Stomach (tissue), 9 donors: ENCODE data around the gene EMC6. TPM values are rescaled to one million over a fixed set of nuclear protein-coding genes. Genes with fewer than 3 reads are reported as not detected.

Experiments
- DNase-seq, 2 donors: peaks; one replicate each; pipeline versions ENCODE4 v3.0.0 to v3.0.0-alpha.2; 2013 to 2019
- H3K27ac ChIP-seq, 5 donors: fragments of 200-600 bp in 4 of 5; sonication (generic) in 4 of 5; one replicate each; pipeline ENCODE4 v1.5.1; 2013 to 2019; ENCODE audit warnings: mild to moderate bottlenecking in 1 of 5, moderate library complexity in 1 of 5
- H3K27me3 ChIP-seq, 3 donors: fragments of 200-600 bp; sonication (generic); one replicate each; pipeline ENCODE4 v1.5.1; 2017 to 2019; ENCODE audit warnings: mixed run types in 1 of 3
- H3K36me3 ChIP-seq, 4 donors: fragments of 200-600 bp; sonication (generic); 1 replicate in 3 of 4; 2 replicates in 1 of 4; pipeline ENCODE4 v1.5.1; 2016 to 2019
- H3K4me1 ChIP-seq, 4 donors: fragments of 200-600 bp; sonication (generic); one replicate each; pipeline ENCODE4 v1.5.1; 2016 to 2019
- H3K4me3 ChIP-seq, 4 donors: fragments of 200-600 bp; sonication (generic) in 3 of 4; one replicate each; pipeline ENCODE4 v1.5.1; 2016 to 2019; ENCODE audit warnings: mild to moderate bottlenecking in 1 of 4
- H3K9me3 ChIP-seq, 4 donors: fragments of 200-600 bp; sonication (generic); one replicate each; pipeline ENCODE4 v1.5.1; 2016 to 2019
- CTCF ChIP-seq, 7 experiments: fragments of 450-650 bp in 4 of 7; fragments of 200-600 bp in 3 of 7; sonication (generic) in 3 of 7; IDR thresholded peaks; one replicate each; pipeline ENCODE4 v1.5.1; 2016 to 2019; ENCODE audit warnings: antibody characterized with exemption in 7 of 7, control low read depth in 2 of 7, mild to moderate bottlenecking in 1 of 7
- EP300 ChIP-seq: sonication (generic); formaldehyde crosslinking; IDR thresholded peaks from one replicate; pipeline ENCODE4 v1.6.1; 2017; ENCODE audit warnings: antibody characterized with exemption
- POLR2A ChIP-seq, 4 donors: fragments of 450-650 bp; IDR thresholded peaks; one replicate each; pipeline ENCODE4 v1.6.1; 2016; ENCODE audit warnings: antibody characterized with exemption in 4 of 4, control low read depth in 2 of 4, mild to moderate bottlenecking in 1 of 4, moderate library complexity in 1 of 4
- POLR2AphosphoS5 ChIP-seq, 3 donors: sonication (generic); formaldehyde crosslinking; IDR thresholded peaks; one replicate each; pipeline ENCODE4 v1.6.1; 2016; ENCODE audit warnings: antibody characterized with exemption in 3 of 3
- WGBS, 5 donors: extraction: QIAGEN DNeasy Blood & Tissue Kit in 3 of 5; methylation state at CpG; one replicate each; pipeline versions ENCODE4 v1.1.5 to v1.1.7; 2013 to 2018; 5-methylcytosine and 5-hydroxymethylcytosine counted together
- intact Hi-C: fragments of 100-400 bp; cut with DNase I; formaldehyde crosslinking; loops from one replicate; pipeline ENCODE4 v1.15.1; 2023; ENCODE audit warnings: low total_unique reads
- polyA plus RNA-seq, 3 donors: library from polyadenylated mRNA; stranded (reverse); fragments of 200-250 nt; gene quantifications; one replicate each; pipeline ENCODE4 v1.2.3, GENCODE V29; 2013
- total RNA-seq, 5 donors: library from RNA; depleted of rRNA; stranded (reverse); fragments of >200 nt; gene quantifications; one replicate each; pipeline versions ENCODE4 v1.1.0 to v1.2.3, GENCODE V29; 2014 to 2016
- donor health status: healthy with polysubstance abuse.
- donor health status: Bipolar disorder and iron deficiency.
- donor health status: healthy.

EMC6 gene
- total and polyA plus RNA-seq, 8 donors, result 2.6 to 75.6 (median 44.4) TPM; not detected in 2

GRCh38 chr17:3679531-3680126, 11.0 kb downstream of the EMC6 start:
- Histone ChIP-seq H3K27me3 (peaks cover 0 to 38% (median 7%) of the 10 kb centered on the region in 3 donors), H3K4me1 (peaks cover 0 to 19% (median 8%) of the 10 kb centered on the region in 4 donors), H3K36me3 (no peaks in the 10 kb centered on the region), H3K27ac (no peak overlapping the region), H3K4me3 (no peak overlapping the region), H3K9me3 (no peaks in the 10 kb centered on the region)
- intact Hi-C loops, result no loop called here
- no peak for DNase-seq
- TF ChIP-seq POLR2AphosphoS5 (IDR thresholded peaks at IDR 0.05), result no peak
- TF ChIP-seq POLR2A (IDR thresholded peaks at IDR 0.05), result no peak
- no peak for TF ChIP-seq CTCF (IDR thresholded peaks at IDR 0.05)
- no peak for TF ChIP-seq EP300
- 49 to 56% (median 55%) methylated on average over 12 to 20 of the region's 20 CpGs for WGBS, 5 donors

DNA sequence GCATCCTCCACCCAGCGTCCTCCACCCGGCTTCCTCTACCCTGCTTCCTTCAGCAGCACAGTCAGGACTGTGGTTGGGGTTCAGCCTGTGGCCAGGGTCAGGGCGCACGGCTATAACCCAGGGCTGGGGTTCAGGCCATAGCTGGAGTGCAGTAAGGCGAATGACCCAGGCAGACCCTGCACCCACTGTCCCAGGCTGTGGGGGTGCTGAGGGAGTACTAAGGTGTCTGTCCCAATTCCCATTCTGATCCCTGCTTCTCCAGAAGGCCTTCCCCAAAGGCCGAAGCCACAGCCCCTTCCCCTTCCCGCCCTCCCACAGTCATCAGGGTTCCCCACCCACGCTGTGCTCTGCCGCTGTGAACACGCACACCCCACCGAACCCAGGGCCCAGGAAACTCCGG, 12.4 kb downstream of the EMC6 start:
- no peak overlapping the region for H3K27ac ChIP-seq
- peaks cover 0 to 19% (median 8%) of the 10 kb centered on the region in 4 donors for H3K4me1 ChIP-seq
- WGBS, 5 donors, result 80 to 89% (median 85%) methylated on average over 12 of the region's 12 CpGs
- H3K9me3 ChIP-seq, result no peaks in the 10 kb centered on the region
- peaks cover 0 to 47% (median 15%) of the 10 kb centered on the region in 3 donors for H3K27me3 ChIP-seq
- intact Hi-C loops, result no loop called here
- H3K36me3 ChIP-seq, result no peaks in the 10 kb centered on the region
- TF ChIP-seq EP300 (no peak), POLR2A (IDR thresholded peaks at IDR 0.05) (no peak), POLR2AphosphoS5 (IDR thresholded peaks at IDR 0.05) (no peak), CTCF (IDR thresholded peaks at IDR 0.05) (no peak)
- no peak for DNase-seq
- no peak overlapping the region for H3K4me3 ChIP-seq

GRCh38 chr17:3681565-3681964, 13.0 kb downstream of the EMC6 start:
- H3K4me1 ChIP-seq, result peaks cover 0 to 19% (median 8%) of the 10 kb centered on the region in 4 donors
- H3K36me3 ChIP-seq, result no peaks in the 10 kb centered on the region
- H3K4me3 ChIP-seq, result no peak overlapping the region
- no peak for DNase-seq
- H3K27ac ChIP-seq, result no peak overlapping the region
- intact Hi-C loops, result no loop called here
- H3K9me3 ChIP-seq, result no peaks in the 10 kb centered on the region
- WGBS, 5 donors, result 75 to 85% (median 81%) methylated on average over 20 of the region's 20 CpGs
- TF ChIP-seq POLR2A (IDR thresholded peaks at IDR 0.05) (no peak), EP300 (no peak), CTCF (IDR thresholded peaks at IDR 0.05) (no peak), POLR2AphosphoS5 (IDR thresholded peaks at IDR 0.05) (no peak)
- peaks cover 0 to 47% (median 15%) of the 10 kb centered on the region in 3 donors for H3K27me3 ChIP-seq

DNA sequence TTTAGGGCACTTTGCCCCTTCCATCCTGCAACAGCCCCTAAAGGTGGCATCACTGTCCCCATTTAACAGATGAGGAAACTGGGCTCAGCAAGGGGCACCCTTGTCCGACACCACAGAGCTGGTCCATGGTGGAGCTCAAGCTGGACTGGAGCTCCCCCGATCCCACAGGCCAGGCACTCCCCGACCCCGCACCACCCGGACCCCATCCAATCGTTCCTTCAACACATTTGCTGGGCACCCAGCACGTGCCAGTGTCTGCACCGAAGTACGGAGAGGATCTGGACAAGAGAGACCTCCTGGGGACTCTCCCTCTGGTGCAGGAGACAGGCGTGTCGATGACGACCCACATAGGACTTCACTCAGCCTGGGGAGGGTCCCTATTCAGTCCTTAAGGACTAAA, 13.4 kb downstream of the EMC6 start:
- WGBS, 5 donors, result 82 to 89% (median 87%) methylated on average over 12 of the region's 12 CpGs
- H3K4me3 ChIP-seq, result no peak overlapping the region
- peaks cover 0 to 47% (median 15%) of the 10 kb centered on the region in 3 donors for H3K27me3 ChIP-seq
- no peaks in the 10 kb centered on the region for H3K36me3 ChIP-seq
- H3K4me1 ChIP-seq, result peaks cover 0 to 19% (median 8%) of the 10 kb centered on the region in 4 donors
- intact Hi-C loops, result no loop called here
- no peak for TF ChIP-seq EP300
- TF ChIP-seq CTCF (IDR thresholded peaks at IDR 0.05), result no peak
- DNase-seq, result no peak
- H3K9me3 ChIP-seq, result no peaks in the 10 kb centered on the region
- no peak overlapping the region for H3K27ac ChIP-seq
